K562 (cell line): ENCODE results near the gene ZNF143. TPM values are rescaled to one million over a fixed set of nuclear protein-coding genes. Genes with fewer than 3 reads are reported as not detected.

Experiments used
- ATF1 ChIP-seq, 2 experiments: fragments of 450-650 bp in 1 of 2; IDR thresholded peaks; 2 replicates each; pipeline ENCODE4 v1.6.1; 2016; ENCODE audit warnings: missing compliant biosample characterization in 1 of 2, missing genetic modification characterization in 1 of 2
- BMI1 ChIP-seq: fragments of 150-350 bp; IDR thresholded peaks from 2 replicates; pipeline ENCODE4 v1.6.1; 2014; ENCODE audit warnings: low read length
- KAT7 ChIP-seq: sonication (generic); formaldehyde crosslinking; IDR thresholded peaks from 2 replicates; pipeline ENCODE4 v1.8.0; 2022; ENCODE audit warnings: missing genetic modification reagents, mild to moderate bottlenecking, borderline replicate concordance
- KDM1A ChIP-seq, 2 experiments: fragments of 450-650 bp; IDR thresholded peaks; 2 replicates each; pipeline ENCODE4 v1.6.1; 2016; ENCODE audit warnings: mild to moderate bottlenecking in 2 of 2
- KDM5B ChIP-seq: fragments of 200-600 bp; sonication (generic); IDR thresholded peaks from 2 replicates; pipeline ENCODE4 v1.6.1; 2012; ENCODE audit warnings: low read depth, mild to moderate bottlenecking, moderate library complexity, low read length, control low read depth, inconsistent platforms; ENCODE audit not compliant: insufficient replicate concordance
- MAFG ChIP-seq: fragments of 450-650 bp; conservative IDR thresholded peaks from 2 replicates; pipeline ENCODE4 v1.6.1; 2016; ENCODE audit warnings: missing genetic modification characterization, missing compliant biosample characterization
- MTA3 ChIP-seq: fragments of 450-650 bp; formaldehyde crosslinking; IDR thresholded peaks from 2 replicates; pipeline ENCODE4 v1.6.1; 2017; ENCODE audit warnings: mild to moderate bottlenecking, borderline replicate concordance
- NFE2 ChIP-seq: IDR thresholded peaks from 2 replicates; pipeline ENCODE4 v1.6.1; 2014; ENCODE audit warnings: antibody characterized with exemption, low read depth
- RBM22 ChIP-seq: fragments of 200-400 bp; formaldehyde crosslinking; IDR thresholded peaks from 2 replicates; pipeline ENCODE4 v1.6.1; 2018; ENCODE audit warnings: low read length, low read depth; ENCODE audit not compliant: poor library complexity, severe bottlenecking
- TAF9B ChIP-seq: fragments of 450-650 bp; IDR thresholded peaks from 2 replicates; pipeline ENCODE4 v1.6.1; 2018; ENCODE audit warnings: mild to moderate bottlenecking; ENCODE audit not compliant: partially characterized antibody
- ZFP36 ChIP-seq: fragments of 150-350 bp; IDR thresholded peaks from 2 replicates; pipeline ENCODE4 v1.6.1; 2018; ENCODE audit warnings: low read length, low read depth; ENCODE audit not compliant: partially characterized antibody
- ZFP91 ChIP-seq: sonication (generic); formaldehyde crosslinking; IDR thresholded peaks from 2 replicates; pipeline ENCODE4 v1.8.0; 2022; ENCODE audit warnings: mild to moderate bottlenecking, missing genetic modification reagents
- ZNF174 ChIP-seq: fragments of 250-450 bp; sonication (Bioruptor Pico); IDR thresholded peaks from 2 replicates; pipeline ENCODE4 v1.4.0; 2020; ENCODE audit warnings: mild to moderate bottlenecking
- ZNF518B ChIP-seq: fragments of 250-450 bp; sonication (Bioruptor Pico); IDR thresholded peaks from 2 replicates; pipeline ENCODE4 v1.5.0; 2021; ENCODE audit warnings: mild to moderate bottlenecking, moderate library complexity
- ZNF668 ChIP-seq: fragments of 250-450 bp; sonication (Bioruptor Pico); IDR thresholded peaks from 2 replicates; pipeline ENCODE4 v1.8.0; 2022; ENCODE audit warnings: mild to moderate bottlenecking, inconsistent platforms
- ZNF780A ChIP-seq: fragments of 250-450 bp; sonication (Bioruptor Pico); IDR thresholded peaks from 2 replicates; pipeline ENCODE4 v1.5.0; 2021; ENCODE audit warnings: mild to moderate bottlenecking
- ZSCAN32 ChIP-seq: fragments of 450-650 bp; formaldehyde crosslinking; IDR thresholded peaks from 2 replicates; pipeline ENCODE4 v1.4.0; 2020; ENCODE audit warnings: mild to moderate bottlenecking, moderate library complexity
- polyA plus RNA-seq, 8 experiments: library from polyadenylated mRNA; depleted of rRNA in 4 of 8; stranded (reverse) in 5 of 8; unstranded in 3 of 8; fragments of >200 nt; fragmentation: Nextera tagmentation in 2 of 8; fragmentation: Illumina TruSeq in 1 of 8; extraction: Ambion mirVana in 2 of 8; extraction: Trizol in 1 of 8; gene quantifications; 2 replicates each; pipeline versions ENCODE4 v1.2.1 to v1.2.3, GENCODE V29; 2011 to 2014; ENCODE audit warnings: inconsistent platforms in 1 of 8, missing spikeins in 1 of 8
- total RNA-seq, 7 experiments: library from RNA; depleted of rRNA in 6 of 7; stranded (reverse); fragments of >200 nt in 6 of 7; fragmentation: Illumina TruSeq in 2 of 7; extraction: Trizol in 2 of 7; gene quantifications; 2 replicates each; pipeline versions ENCODE4 v1.2.1 to v1.2.3, GENCODE V29; 2011 to 2021; ENCODE audit warnings: low replicate concordance in 1 of 7
- TF ChIP-seq, protein P1 (sequence below): fragments of 250-450 bp; sonication (Bioruptor Pico); IDR thresholded peaks from 2 replicates; pipeline ENCODE4 v1.8.0; 2021; ENCODE audit warnings: moderate library complexity, mild to moderate bottlenecking, inconsistent platforms
- TF ChIP-seq, protein P2 (sequence below): fragments of 250-450 bp; sonication (Bioruptor Pico); IDR thresholded peaks from 2 replicates; pipeline ENCODE4 v1.6.1; 2021; ENCODE audit warnings: mild to moderate bottlenecking

Gene ZNF143
- total and polyA plus RNA-seq, 9 of the 15 experiments (the other 6 are each of a cell fraction or from before 2014, with no cell fraction given) = 18.4 to 58.5 (median 27.1) TPM

GRCh38 chr11:9573052-9573774 lies 112.4 kb downstream of the ZNF143 start, which contains the start of gene WEE1 (continued):
- TF ChIP-seq ZFP91 (no peak), KDM1A (IDR thresholded peaks at IDR 0.05) (no peak), ATF1 (CRISPR knock-in tag; IDR thresholded peaks at IDR 0.05) (no peak), ATF1 (tag; IDR thresholded peaks at IDR 0.05) (peak; percentile 93), ZNF780A (CRISPR knock-in tag) (no peak), ZSCAN32 (CRISPR knock-in tag) (no peak), MTA3 (peak; percentile 76; the same call in 1 of the 2 replicates), BMI1 (no peak), KDM5B (peak; percentile 48), RBM22 (peak; percentile 37), KAT7 (CRISPR knock-in tag) (no peak; the same call in 1 of the 2 replicates), ZFP36 (no peak), ZNF518B (CRISPR knock-in tag) (no peak), ZNF668 (CRISPR knock-in tag) (no peak), ZNF174 (CRISPR knock-in tag) (no peak), NFE2 (no peak), TAF9B (peak; percentile 71), MAFG (no peak)
- TF ChIP-seq, protein P1, sequence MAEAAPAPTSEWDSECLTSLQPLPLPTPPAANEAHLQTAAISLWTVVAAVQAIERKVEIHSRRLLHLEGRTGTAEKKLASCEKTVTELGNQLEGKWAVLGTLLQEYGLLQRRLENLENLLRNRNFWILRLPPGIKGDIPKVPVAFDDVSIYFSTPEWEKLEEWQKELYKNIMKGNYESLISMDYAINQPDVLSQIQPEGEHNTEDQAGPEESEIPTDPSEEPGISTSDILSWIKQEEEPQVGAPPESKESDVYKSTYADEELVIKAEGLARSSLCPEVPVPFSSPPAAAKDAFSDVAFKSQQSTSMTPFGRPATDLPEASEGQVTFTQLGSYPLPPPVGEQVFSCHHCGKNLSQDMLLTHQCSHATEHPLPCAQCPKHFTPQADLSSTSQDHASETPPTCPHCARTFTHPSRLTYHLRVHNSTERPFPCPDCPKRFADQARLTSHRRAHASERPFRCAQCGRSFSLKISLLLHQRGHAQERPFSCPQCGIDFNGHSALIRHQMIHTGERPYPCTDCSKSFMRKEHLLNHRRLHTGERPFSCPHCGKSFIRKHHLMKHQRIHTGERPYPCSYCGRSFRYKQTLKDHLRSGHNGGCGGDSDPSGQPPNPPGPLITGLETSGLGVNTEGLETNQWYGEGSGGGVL = no peak
- TF ChIP-seq, protein P2, sequence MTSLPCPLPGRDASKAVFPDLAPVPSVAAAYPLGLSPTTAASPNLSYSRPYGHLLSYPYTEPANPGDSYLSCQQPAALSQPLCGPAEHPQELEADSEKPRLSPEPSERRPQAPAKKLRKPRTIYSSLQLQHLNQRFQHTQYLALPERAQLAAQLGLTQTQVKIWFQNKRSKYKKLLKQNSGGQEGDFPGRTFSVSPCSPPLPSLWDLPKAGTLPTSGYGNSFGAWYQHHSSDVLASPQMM (CRISPR knock-in tag) = no peak
